M059J (cell line): ENCODE results near the gene CFAP74. TPM values are rescaled to one million over a fixed set of nuclear protein-coding genes. Genes with fewer than 3 reads are reported as not detected.
"Not testable (repeated sequence)": the region's sequence is repeated elsewhere in the genome, so short reads cannot be mapped to it uniquely, and the experiment has no call there.

Experiments
- DNase-seq: peaks from one replicate; pipeline ENCODE4 v3.0.0-alpha.2; 2012; ENCODE audit warnings: low read depth
- total RNA-seq: library from RNA; depleted of rRNA; stranded (reverse); fragments of >200 nt; shearing (Covaris generic); gene quantifications from 2 replicates; pipeline ENCODE4 v1.2.3, GENCODE V29; 2014

The CFAP74 gene
- total RNA-seq, 1 experiment from 2014 or later, result not detected

GRCh38 chr1:1946540-1946939, 57.0 kb downstream of the CFAP74 start:
- DNase-seq, result peak; percentile 47

- DNase-seq, result no peak
These were observed 57.7 kb downstream of the CFAP74 start for GRCh38 chr1:1945782-1946393.

GRCh38 chr1:1943834-1944570, 59.6 kb downstream of the CFAP74 start:
- peak; percentile 34 for DNase-seq

GRCh38 chr1:1942753-1943656, 60.6 kb downstream of the CFAP74 start:
- no peak for DNase-seq

- no peak for DNase-seq
These were observed 61.5 kb downstream of the CFAP74 start for GRCh38 chr1:1941868-1942752.

- DNase-seq, result no peak
These were observed 62.3 kb downstream of the CFAP74 start for GRCh38 chr1:1941211-1941841.

GRCh38 chr1:1940123-1940425, 63.5 kb downstream of the CFAP74 start:
- no peak for DNase-seq

GRCh38 chr1:1939296-1940122, 64.1 kb downstream of the CFAP74 start:
- no peak for DNase-seq

GRCh38 chr1:1938613-1939295, 64.8 kb downstream of the CFAP74 start:
- DNase-seq, result no peak

GRCh38 chr1:1938276-1938573, 65.4 kb downstream of the CFAP74 start:
- DNase-seq, result no peak

GRCh38 chr1:1937549-1938275, 65.9 kb downstream of the CFAP74 start:
- no peak for DNase-seq

GRCh38 chr1:1937061-1937460, 66.5 kb downstream of the CFAP74 start:
- DNase-seq, result no peak

- not testable (repeated sequence) for DNase-seq
These were observed 68.7 kb downstream of the CFAP74 start for GRCh38 chr1:1934848-1935247.

GRCh38 chr1:1929639-1930545, 73.7 kb downstream of the CFAP74 start:
- no peak for DNase-seq

- DNase-seq, result no peak
These were observed 74.4 kb downstream of the CFAP74 start for GRCh38 chr1:1929102-1929638.

- no peak for DNase-seq
These were observed 75.1 kb downstream of the CFAP74 start for GRCh38 chr1:1928231-1929101.

GRCh38 chr1:1927751-1928150, 75.8 kb downstream of the CFAP74 start:
- DNase-seq, result no peak
